GM23338 (cell line): ENCODE measurements around the gene CAMK2N2. TPM values are rescaled to one million over a fixed set of nuclear protein-coding genes. Genes with fewer than 3 reads are reported as not detected.

Source experiments
- ATAC-seq: fragments of 200-7000 bp; cut with Tn5 transposase; 3 replicates; pipeline ENCODE4 v1.9.1; 2020
- DNase-seq: peaks from one replicate; pipeline ENCODE4 v3.0.0-alpha.2; 2015; ENCODE audit warnings: low spot score
- H2AFZ ChIP-seq: fragments of 200-600 bp; sonication (generic); 2 replicates; pipeline ENCODE4 v1.8.0; 2016; ENCODE audit warnings: antibody characterized with exemption, mild to moderate bottlenecking, moderate library complexity
- H3F3A ChIP-seq: fragments of 200-600 bp; sonication (generic); replicated peaks from 2 replicates; pipeline ENCODE4 v1.8.0; 2017; ENCODE audit warnings: antibody characterized with exemption, mixed run types, low read depth
- H3K27ac ChIP-seq: fragments of 200-600 bp; sonication (generic); 2 replicates; pipeline ENCODE4 v1.6.1; 2016; ENCODE audit warnings: low read depth
- H3K27me3 ChIP-seq: fragments of 200-600 bp; sonication (generic); 2 replicates; pipeline ENCODE4 v1.8.0; 2016; ENCODE audit warnings: mild to moderate bottlenecking, mixed run types, moderate library complexity; ENCODE audit not compliant: insufficient read depth
- H3K36me3 ChIP-seq: fragments of 200-600 bp; sonication (generic); 2 replicates; pipeline ENCODE4 v1.8.0; 2016; ENCODE audit warnings: mild to moderate bottlenecking; ENCODE audit not compliant: insufficient read depth
- H3K4me1 ChIP-seq: fragments of 200-600 bp; sonication (generic); 2 replicates; pipeline ENCODE4 v1.8.0; 2016; ENCODE audit warnings: mild to moderate bottlenecking, moderate library complexity; ENCODE audit not compliant: insufficient read depth
- H3K4me2 ChIP-seq: fragments of 200-600 bp; sonication (generic); 2 replicates; pipeline ENCODE4 v1.7.1; 2017; ENCODE audit warnings: mixed run types
- H3K4me3 ChIP-seq: fragments of 200-600 bp; sonication (generic); 2 replicates; pipeline ENCODE4 v1.6.1; 2016; ENCODE audit warnings: mixed run types
- H3K79me2 ChIP-seq: fragments of 200-600 bp; sonication (generic); replicated peaks from 2 replicates; pipeline ENCODE4 v1.8.0; 2017; ENCODE audit warnings: mild to moderate bottlenecking; ENCODE audit not compliant: insufficient read depth
- H3K9me2 ChIP-seq: fragments of 200-600 bp; sonication (generic); 2 replicates; pipeline ENCODE4 v1.8.0; 2017; ENCODE audit not compliant: insufficient read depth
- H4K20me1 ChIP-seq: fragments of 200-600 bp; sonication (generic); replicated peaks from 2 replicates; pipeline ENCODE4 v1.8.0; 2017; ENCODE audit warnings: mild to moderate bottlenecking; ENCODE audit not compliant: insufficient read depth
- H3K27ac Mint-ChIP-seq: 2 replicates; pipeline ENCODE4 v1.8.0; 2020; ENCODE audit warnings: inconsistent platforms, mild to moderate bottlenecking, moderate library complexity, mixed read lengths
- H3K27me3 Mint-ChIP-seq: 3 replicates; pipeline ENCODE4 v1.8.0; 2022; ENCODE audit warnings: low read depth, mild to moderate bottlenecking, moderate library complexity, mixed read lengths, inconsistent platforms; ENCODE audit not compliant: insufficient read depth, poor library complexity
- H3K36me3 Mint-ChIP-seq: 3 replicates; pipeline ENCODE4 v1.8.0; 2021; ENCODE audit warnings: low read depth, mild to moderate bottlenecking, inconsistent platforms, moderate library complexity, mixed read lengths
- H3K4me1 Mint-ChIP-seq: 3 replicates; pipeline ENCODE4 v1.8.0; 2020; ENCODE audit warnings: mild to moderate bottlenecking, inconsistent platforms, mixed read lengths
- H3K4me3 Mint-ChIP-seq: 3 replicates; pipeline ENCODE4 v1.8.0; 2021; ENCODE audit warnings: moderate library complexity, mild to moderate bottlenecking, inconsistent platforms, mixed read lengths
- H3K9me3 Mint-ChIP-seq: 3 replicates; pipeline ENCODE4 v1.8.0; 2020; ENCODE audit warnings: moderate library complexity, mild to moderate bottlenecking, inconsistent platforms, mixed read lengths
- EZH2 ChIP-seq: fragments of 200-600 bp; sonication (generic); IDR thresholded peaks from one replicate; pipeline ENCODE4 v1.8.0; 2017; ENCODE audit warnings: antibody characterized with exemption, mild to moderate bottlenecking, low read depth; ENCODE audit not compliant: unreplicated experiment
- EZH2phosphoT487 ChIP-seq: fragments of 200-600 bp; sonication (generic); IDR thresholded peaks from one replicate; pipeline ENCODE4 v1.8.1; 2018; ENCODE audit warnings: antibody characterized with exemption; ENCODE audit not compliant: unreplicated experiment
- POLR2AphosphoS5 ChIP-seq: IDR thresholded peaks from 2 replicates; pipeline ENCODE4 v1.6.1; 2016; ENCODE audit warnings: antibody characterized with exemption, low read depth
- ZNF462 ChIP-seq: fragments of 250-450 bp; sonication (Bioruptor Pico); IDR thresholded peaks from 2 replicates; pipeline ENCODE4 v1.5.0; 2020; ENCODE audit warnings: mild to moderate bottlenecking, moderate library complexity
- polyA plus RNA-seq: library from polyadenylated mRNA; unstranded; fragments of >200 nt; fragmentation: Nextera tagmentation; extraction: Ambion mirVana; gene quantifications from 2 replicates; pipeline ENCODE4 v1.2.1, GENCODE V29; 2016
- total RNA-seq: library from RNA; depleted of rRNA; stranded (reverse); fragments of >200 nt; shearing (Covaris generic); gene quantifications from 2 replicates; pipeline ENCODE4 v1.2.3, GENCODE V29; 2014

Gene CAMK2N2
- total and polyA plus RNA-seq, 2 experiments from 2014 or later: 0.32 to 1.3 TPM

DNA sequence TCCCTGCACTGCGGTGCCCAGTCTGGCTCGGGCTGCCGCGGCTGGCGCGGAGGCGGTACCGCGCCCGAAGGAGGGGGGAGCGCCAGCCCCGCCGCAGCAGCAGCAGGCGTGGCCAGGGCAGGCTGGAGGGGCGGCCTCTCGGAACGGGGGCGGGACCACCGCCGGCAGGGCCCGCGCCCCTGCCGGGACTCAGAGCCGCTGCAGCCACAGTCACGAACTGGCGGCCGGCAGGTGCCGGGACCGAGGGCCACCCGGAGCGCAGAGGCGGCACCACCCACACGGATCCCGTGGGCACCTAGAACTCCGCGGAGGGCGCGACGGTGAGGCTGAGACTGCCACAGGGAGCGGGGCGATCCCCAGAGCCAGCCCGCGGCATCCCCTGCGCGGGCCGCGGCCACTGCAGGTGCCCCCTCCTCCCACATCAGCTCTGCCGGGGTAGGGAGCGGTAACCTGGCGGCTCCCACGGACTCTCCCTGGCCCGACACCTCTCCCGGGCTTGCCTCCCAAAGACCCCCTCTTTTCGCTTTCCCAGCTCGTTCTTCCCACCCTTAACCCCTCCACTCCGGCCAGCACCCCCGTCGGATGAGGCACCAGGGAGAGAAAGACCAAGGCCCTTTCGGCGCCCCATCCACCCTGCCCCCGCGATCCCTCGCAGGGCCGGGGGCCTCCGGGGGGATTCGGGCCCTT is 31.8 kb downstream of the CAMK2N2 start, which contains the start of gene VWA5B2:
Gene VWA5B2 (plus strand): TSS at position 192 of the 687 bp plus-strand sequence. CDS start 944 bp downstream, outside the sequence.
- no peaks in the 10 kb centered on the region for H3F3A ChIP-seq
- no peak within 1 kb of the TSS for H3K27ac ChIP-seq
- H3K27me3 ChIP-seq: peaks cover 84% of the 10 kb centered on the region
- H3K4me2 ChIP-seq: peak within 1 kb of the TSS; percentile 90
- Mint-ChIP-seq H3K4me1 (peaks cover 5% of the 10 kb centered on the region), H3K4me3 (peak within 1 kb of the TSS; percentile 67), H3K36me3 (no peaks in the 10 kb centered on the region; the same call in 2 of the 3 replicates), H3K27me3 (peaks cover 58% of the 10 kb centered on the region), H3K9me3 (no peaks in the 10 kb centered on the region; the same call in 2 of the 3 replicates), H3K27ac (no peak within 1 kb of the TSS)
- H3K4me1 ChIP-seq: no peaks in the 10 kb centered on the region
- TF ChIP-seq POLR2AphosphoS5 (peak; percentile 24; the same call in 1 of the 2 replicates), EZH2 (peak; percentile 85), EZH2phosphoT487 (peak; percentile 41), ZNF462 (CRISPR knock-in tag) (no peak)
- H3K79me2 ChIP-seq: no peaks in the 10 kb centered on the region
- H3K9me2 ChIP-seq: no peaks in the 10 kb centered on the region
- 0 out of 2 replicates have a peak, but pooled peaks cover 6% of the 10 kb centered on the region for H4K20me1 ChIP-seq
- peak within 1 kb of the TSS; percentile 63 for H3K4me3 ChIP-seq
- H2AFZ ChIP-seq: peak within 1 kb of the TSS; percentile 91
- DNase-seq (peak; percentile 83), ATAC-seq (peak; percentile 87)
- H3K36me3 ChIP-seq: no peaks in the 10 kb centered on the region
